ENCODE measurements around the gene UBAP1L. TPM values are rescaled to one million over a fixed set of nuclear protein-coding genes. Genes with fewer than 3 reads are reported as not detected.
A peak's percentile ranks its signal among the peaks of the same experiment; 100 is the strongest.

The UBAP1L gene
- total RNA-seq, 1 donor from 2014 or later, result 6.0 TPM

DNA sequence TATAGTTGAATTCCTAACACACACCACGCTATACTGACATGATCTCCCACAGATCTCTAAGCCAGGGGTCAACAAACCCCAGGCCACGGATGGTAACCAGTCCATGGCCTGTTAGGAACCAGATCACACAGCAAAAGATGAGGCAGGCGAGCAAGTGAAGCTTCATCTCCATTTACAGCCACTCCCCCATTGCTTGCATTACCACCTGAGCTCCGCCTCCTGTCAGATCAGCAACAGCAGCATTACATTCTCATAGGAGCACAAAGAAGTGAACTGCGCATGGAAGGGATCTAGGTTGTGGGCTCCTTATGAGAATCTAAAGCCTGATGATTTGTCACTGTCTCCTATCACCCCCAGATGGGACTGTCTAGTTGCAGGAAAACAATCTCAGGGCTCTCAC is 15.9 kb upstream of the UBAP1L start:
- peak overlapping the region; percentile 68 for H3K4me3 Mint-ChIP-seq
- no peak for DNase-seq (ENCODE audit: extremely low spot score, unreplicated experiment)
- peak overlapping the region; percentile 52 for H3K27ac Mint-ChIP-seq
- peaks cover 10% of the 10 kb centered on the region for H3K4me1 Mint-ChIP-seq (ENCODE audit: unreplicated experiment)
- peaks cover 3% of the 10 kb centered on the region for H3K27me3 Mint-ChIP-seq
- H3K9me3 Mint-ChIP-seq, result peaks cover 3% of the 10 kb centered on the region
- TF ChIP-seq, protein P1, sequence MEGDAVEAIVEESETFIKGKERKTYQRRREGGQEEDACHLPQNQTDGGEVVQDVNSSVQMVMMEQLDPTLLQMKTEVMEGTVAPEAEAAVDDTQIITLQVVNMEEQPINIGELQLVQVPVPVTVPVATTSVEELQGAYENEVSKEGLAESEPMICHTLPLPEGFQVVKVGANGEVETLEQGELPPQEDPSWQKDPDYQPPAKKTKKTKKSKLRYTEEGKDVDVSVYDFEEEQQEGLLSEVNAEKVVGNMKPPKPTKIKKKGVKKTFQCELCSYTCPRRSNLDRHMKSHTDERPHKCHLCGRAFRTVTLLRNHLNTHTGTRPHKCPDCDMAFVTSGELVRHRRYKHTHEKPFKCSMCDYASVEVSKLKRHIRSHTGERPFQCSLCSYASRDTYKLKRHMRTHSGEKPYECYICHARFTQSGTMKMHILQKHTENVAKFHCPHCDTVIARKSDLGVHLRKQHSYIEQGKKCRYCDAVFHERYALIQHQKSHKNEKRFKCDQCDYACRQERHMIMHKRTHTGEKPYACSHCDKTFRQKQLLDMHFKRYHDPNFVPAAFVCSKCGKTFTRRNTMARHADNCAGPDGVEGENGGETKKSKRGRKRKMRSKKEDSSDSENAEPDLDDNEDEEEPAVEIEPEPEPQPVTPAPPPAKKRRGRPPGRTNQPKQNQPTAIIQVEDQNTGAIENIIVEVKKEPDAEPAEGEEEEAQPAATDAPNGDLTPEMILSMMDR (conservative IDR thresholded peaks at IDR 0.05), result no peak
- peaks cover 23% of the 10 kb centered on the region for H3K36me3 Mint-ChIP-seq

DNA sequence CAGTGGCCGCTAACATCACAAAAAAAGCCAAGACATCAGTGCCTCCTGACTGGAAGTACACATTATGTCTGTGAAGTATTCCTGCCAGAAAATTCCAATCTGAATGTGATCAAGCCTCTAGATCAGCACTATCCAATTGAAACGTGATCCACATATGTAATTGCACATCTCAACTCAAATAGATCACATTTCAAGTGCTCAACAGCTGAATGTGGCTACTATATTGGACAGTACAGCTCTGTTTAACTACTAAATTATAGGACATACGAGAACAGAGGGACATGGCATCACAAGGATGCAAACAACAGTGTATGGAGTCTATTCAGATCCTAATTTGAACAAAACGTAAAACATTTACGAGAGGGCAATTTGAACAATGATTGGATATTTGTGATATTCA is 542 bp upstream of the UBAP1L start:
- Mint-ChIP-seq H3K9me3 (no peaks in the 10 kb centered on the region), H3K4me1 (ENCODE audit: unreplicated experiment) (peaks cover 14% of the 10 kb centered on the region), H3K27ac (no peak overlapping the region), H3K27me3 (no peaks in the 10 kb centered on the region), H3K4me3 (no peak overlapping the region), H3K36me3 (peaks cover 49% of the 10 kb centered on the region)
- TF ChIP-seq, protein P1 (conservative IDR thresholded peaks at IDR 0.05), result no peak
- no peak for DNase-seq (ENCODE audit: extremely low spot score, unreplicated experiment)

DNA sequence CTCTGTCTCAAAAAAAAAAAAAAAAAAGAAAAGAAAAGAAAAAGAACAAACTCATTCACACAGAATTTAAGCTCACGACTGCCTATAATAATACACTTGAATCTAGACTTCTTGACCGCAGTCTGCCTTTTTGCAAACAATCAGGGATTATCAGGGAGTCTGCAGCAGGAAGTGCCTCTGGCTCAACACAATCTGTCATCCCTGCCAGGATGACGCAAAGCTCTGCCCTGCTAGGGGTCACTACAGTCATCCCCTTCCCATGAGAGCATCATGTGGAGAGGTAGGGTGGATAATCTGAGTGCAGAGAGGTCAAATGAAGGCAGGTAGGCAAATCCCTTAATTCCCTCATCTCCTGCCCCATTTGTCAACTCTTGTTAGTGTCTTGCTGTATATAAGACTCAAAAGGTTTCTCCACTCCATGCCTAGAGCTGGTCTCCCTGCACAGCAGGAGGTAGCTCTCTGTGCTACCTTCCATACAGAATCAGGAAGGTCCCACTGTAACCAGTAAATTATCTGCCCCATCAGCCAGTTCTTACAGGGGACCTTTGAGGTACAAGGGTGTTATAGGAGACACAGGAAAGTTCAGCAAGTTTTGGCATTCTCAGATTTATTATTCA is 4.2 kb downstream of the UBAP1L start:
- Mint-ChIP-seq H3K4me1 (ENCODE audit: unreplicated experiment) (peaks cover 13% of the 10 kb centered on the region), H3K27me3 (no peaks in the 10 kb centered on the region), H3K36me3 (peaks cover 37% of the 10 kb centered on the region), H3K27ac (no peak overlapping the region), H3K9me3 (no peaks in the 10 kb centered on the region), H3K4me3 (no peak overlapping the region)
- no peak for DNase-seq (ENCODE audit: extremely low spot score, unreplicated experiment)
- TF ChIP-seq, protein P1 (conservative IDR thresholded peaks at IDR 0.05), result no peak

DNA sequence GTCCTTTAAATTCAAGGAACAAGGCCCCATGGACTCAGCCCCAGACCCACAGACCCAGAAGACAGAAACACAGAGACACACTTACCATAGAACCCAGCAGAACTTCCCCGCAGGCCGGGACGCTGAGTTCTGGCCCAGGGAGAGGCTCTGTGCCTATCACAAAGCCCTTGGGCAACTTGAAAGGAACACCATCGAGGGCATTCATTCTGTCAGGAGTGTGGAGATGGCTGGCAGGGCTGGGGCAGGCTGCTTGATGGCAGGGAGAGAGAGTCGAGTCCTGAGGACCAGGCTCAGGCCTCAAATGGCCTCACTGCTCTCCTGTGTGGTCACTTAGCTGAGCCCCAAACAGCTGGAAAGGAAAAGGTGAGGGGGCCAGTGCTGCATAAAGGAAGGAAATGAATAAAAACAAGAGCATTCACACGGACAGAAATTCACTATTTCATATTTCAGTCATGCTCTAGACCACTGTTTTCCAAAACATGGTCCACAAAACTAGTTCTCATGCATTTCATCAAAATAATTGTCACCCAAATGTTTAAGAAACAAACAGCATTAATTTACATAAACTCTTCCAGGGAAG is 8.9 kb downstream of the UBAP1L start:
- H3K9me3 Mint-ChIP-seq, result no peaks in the 10 kb centered on the region
- no peak overlapping the region for H3K4me3 Mint-ChIP-seq
- H3K4me1 Mint-ChIP-seq (ENCODE audit: unreplicated experiment), result peaks cover 13% of the 10 kb centered on the region
- DNase-seq (ENCODE audit: extremely low spot score, unreplicated experiment), result no peak
- TF ChIP-seq, protein P1 (conservative IDR thresholded peaks at IDR 0.05), result no peak
- peaks cover 21% of the 10 kb centered on the region for H3K36me3 Mint-ChIP-seq
- H3K27me3 Mint-ChIP-seq, result peaks cover 3% of the 10 kb centered on the region
- no peak overlapping the region for H3K27ac Mint-ChIP-seq

DNA sequence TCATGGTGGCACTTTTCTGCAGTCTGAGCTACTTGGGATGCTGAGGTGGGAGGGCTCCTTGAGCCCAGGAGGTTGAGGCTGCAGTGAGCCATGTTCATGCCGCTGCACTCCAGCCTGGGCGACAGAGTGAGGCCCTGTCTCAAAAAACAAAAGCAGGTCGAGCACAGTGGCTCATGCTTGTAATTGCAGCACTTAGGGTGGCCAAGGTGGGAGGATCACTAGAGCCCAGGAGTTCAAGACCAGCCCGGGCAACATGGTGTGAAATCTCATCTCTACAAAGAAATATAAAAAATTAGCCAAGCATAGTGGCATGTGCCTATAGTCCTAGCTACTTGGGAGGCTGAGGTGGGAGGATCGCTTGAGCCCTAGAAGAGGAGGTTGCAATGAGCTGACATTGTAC is 10.0 kb downstream of the UBAP1L start:
- H3K9me3 Mint-ChIP-seq, result no peaks in the 10 kb centered on the region
- H3K4me1 Mint-ChIP-seq (ENCODE audit: unreplicated experiment), result peaks cover 6% of the 10 kb centered on the region
- peaks cover 3% of the 10 kb centered on the region for H3K27me3 Mint-ChIP-seq
- no peak for DNase-seq (ENCODE audit: extremely low spot score, unreplicated experiment)
- no peak overlapping the region for H3K27ac Mint-ChIP-seq
- H3K36me3 Mint-ChIP-seq, result peaks cover 23% of the 10 kb centered on the region
- TF ChIP-seq, protein P1 (conservative IDR thresholded peaks at IDR 0.05), result no peak
- no peak overlapping the region for H3K4me3 Mint-ChIP-seq

Data from type B pancreatic cell (in vitro differentiated cells).